ENCODE measurements around the gene NISCH.

The NISCH gene

DNA sequence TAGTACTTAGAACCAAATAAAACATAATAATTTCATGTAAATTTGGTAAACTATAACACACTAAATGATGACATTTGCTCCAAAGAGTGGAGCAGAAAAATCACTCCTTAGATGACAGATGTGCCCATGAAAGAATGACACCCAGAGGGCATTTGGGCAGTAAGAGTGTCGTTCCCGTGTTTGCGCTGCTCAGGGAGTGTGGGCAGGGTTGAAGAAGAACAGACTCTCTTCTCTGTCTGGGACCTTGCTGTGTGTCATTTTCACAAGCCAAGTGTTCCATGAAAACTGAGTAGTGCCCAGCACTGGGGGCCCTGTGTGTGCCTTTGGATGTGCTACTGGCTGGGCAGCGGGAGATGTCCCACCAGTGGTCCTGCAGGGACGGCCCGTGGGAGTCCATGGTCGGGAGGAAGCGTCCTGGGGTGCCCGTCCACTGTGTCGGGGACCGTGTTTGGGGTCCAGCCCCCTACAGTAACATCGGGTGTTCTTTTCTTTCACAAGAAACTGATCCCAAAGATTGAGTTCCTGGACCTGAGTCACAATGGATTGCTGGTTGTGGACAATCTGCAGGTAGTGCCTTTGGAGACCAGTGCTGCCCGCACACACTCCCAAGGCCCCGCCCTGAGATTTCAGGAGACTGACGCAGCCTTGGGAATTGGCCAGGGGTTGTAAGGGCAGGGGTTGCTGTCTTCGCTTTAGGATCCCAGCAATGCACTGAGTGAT, 21.8 kb downstream of the NISCH start:
- no peak for DNase-seq (ENCODE audit: extremely low read depth, low read depth)
- TF ChIP-seq, protein P1, sequence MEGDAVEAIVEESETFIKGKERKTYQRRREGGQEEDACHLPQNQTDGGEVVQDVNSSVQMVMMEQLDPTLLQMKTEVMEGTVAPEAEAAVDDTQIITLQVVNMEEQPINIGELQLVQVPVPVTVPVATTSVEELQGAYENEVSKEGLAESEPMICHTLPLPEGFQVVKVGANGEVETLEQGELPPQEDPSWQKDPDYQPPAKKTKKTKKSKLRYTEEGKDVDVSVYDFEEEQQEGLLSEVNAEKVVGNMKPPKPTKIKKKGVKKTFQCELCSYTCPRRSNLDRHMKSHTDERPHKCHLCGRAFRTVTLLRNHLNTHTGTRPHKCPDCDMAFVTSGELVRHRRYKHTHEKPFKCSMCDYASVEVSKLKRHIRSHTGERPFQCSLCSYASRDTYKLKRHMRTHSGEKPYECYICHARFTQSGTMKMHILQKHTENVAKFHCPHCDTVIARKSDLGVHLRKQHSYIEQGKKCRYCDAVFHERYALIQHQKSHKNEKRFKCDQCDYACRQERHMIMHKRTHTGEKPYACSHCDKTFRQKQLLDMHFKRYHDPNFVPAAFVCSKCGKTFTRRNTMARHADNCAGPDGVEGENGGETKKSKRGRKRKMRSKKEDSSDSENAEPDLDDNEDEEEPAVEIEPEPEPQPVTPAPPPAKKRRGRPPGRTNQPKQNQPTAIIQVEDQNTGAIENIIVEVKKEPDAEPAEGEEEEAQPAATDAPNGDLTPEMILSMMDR (IDR thresholded peaks at IDR 0.05; ENCODE audit: low read depth, low read length): no peak

DNA sequence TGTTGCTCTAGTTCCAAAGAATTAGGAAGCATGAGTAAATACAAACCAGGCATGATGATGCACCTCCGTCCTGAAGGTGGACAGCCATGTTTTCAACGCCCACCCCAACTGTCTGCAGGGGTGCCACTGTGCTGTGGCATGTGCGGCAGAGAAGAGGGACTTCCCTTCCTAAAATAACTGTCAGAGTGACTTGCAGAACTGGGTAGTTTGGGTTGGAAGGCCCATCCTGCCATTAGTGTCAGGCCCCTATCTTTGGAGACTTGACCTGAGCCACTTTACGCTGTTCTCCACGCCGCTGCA, 22.3 kb downstream of the NISCH start:
- no peak for DNase-seq (ENCODE audit: extremely low read depth, low read depth)
- TF ChIP-seq, protein P1 (IDR thresholded peaks at IDR 0.05; ENCODE audit: low read depth, low read length): no peak

DNA sequence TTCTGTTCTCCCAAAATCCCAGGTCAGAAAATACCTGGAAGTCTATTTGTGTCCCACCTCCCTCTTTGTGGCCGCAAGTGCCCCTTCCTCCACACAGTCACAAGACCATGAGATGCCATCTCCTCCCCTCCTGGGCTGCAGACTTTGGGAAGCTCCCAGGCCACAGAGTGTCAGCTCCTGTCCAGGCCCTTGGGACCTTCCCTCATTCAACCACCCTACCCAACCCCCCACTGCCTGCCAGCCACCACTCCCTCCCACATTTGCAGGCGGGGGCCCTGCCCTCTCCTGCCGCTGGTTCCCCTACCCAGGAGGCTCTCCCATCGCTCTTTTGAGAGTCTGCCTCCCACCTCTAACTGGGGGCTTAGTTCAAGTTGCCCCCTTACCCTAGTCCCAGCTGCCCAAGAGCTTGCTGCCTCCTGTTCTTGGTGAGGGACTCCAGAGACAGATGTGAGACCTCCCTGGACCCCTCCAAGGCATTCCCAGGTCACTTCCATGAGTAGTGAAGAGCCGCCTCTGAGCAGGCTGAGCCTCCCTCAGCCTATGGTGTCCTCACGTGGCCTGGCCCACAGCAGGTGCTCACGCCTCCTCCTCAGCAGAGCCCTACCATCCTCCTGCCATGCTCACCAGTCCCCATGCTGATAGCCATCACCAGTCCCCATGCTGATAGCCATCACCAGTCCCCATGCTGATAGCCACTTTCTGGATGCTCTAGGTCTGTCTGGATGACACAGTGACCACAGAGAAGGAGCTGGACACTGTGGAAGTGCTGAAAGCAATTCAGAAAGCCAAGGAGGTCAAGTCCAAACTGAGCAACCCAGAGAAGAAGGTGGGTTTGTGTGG, 23.9 kb downstream of the NISCH start:
- DNase-seq (ENCODE audit: extremely low read depth, low read depth): no peak
- TF ChIP-seq, protein P1 (IDR thresholded peaks at IDR 0.05; ENCODE audit: low read depth, low read length): no peak

DNA sequence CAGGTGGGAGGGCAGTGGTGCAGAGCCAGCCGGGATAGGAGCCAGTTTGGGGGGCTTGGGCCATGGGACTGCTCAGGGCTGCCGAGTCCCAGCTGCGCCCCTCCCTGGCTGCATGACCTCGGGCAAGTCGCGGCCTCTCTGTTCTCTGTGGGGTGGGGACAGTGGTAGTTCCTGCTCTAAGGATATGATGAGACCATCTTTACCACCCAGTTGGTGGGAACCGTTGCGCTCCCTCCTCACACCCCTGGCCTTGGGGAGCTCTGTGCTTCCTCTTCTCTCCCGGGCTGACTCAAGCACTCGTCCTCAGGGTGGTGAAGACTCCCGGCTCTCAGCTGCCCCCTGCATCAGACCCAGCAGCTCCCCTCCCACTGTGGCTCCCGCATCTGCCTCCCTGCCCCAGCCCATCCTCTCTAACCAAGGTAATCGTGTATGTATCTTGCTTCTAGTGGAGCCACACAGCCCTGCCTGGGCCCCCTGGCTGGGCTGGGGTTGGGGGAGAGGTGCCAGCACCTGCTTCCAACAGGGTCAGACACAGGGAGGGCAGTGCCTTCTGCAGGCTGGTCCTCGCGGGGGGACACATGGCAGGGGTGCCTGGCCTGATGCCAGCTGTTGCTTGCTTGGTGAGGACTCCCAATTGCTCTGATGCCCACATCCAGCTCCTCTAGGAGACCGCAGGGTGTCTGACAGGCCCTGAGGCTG, 24.6 kb downstream of the NISCH start:
- TF ChIP-seq, protein P1 (IDR thresholded peaks at IDR 0.05; ENCODE audit: low read depth, low read length): no peak

DNA sequence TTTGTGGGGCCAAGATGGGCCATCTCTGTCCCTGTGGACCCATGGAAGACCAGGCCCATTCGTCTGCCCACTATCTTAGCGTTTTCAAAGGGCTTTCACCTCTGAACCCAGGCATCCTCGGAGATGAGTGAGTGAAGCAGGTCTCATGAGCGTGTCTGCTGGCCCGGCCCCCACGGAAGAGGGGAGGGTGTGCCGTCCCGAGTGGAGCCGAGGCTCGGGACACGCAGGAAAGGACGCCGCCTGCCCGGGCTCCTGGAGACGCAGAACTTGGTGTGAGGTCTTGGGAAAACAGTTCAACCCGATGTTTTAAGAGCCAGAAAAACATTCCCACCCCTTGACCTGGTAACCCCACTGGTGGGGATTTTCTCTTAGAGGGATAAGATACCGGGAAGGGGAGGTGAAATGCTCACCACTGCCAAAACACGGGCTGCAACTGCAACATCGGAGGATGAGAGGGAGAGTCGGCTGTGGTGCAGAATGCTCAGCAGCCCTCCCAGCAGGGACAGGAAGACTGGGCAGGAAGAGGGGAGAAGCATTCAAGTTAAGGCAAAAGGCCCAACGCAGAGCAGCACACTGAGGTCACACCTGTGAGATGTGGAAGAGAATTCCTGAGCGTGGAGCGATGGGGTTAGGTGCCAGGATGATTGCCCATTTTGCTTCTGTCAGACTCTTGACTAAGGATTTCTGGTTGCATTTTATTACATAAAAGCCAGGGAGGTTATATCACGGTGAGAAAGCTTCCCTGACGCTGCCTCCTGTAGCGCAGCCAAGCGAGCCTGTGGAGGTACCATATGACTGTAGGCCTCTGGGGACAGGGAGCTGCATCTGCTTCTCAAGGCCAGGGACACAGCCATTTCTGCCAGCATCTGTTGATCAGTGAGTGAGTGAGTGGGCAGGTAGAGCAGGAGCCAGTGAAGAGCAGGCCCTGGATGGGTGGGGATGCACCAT, 25.6 kb downstream of the NISCH start:
- no peak for DNase-seq (ENCODE audit: extremely low read depth, low read depth)
- TF ChIP-seq, protein P1 (IDR thresholded peaks at IDR 0.05; ENCODE audit: low read depth, low read length): no peak

More for the DNA sequence above, 24.6 kb downstream of the NISCH start:
- DNase-seq (ENCODE audit: extremely low read depth, low read depth): no peak

DNA sequence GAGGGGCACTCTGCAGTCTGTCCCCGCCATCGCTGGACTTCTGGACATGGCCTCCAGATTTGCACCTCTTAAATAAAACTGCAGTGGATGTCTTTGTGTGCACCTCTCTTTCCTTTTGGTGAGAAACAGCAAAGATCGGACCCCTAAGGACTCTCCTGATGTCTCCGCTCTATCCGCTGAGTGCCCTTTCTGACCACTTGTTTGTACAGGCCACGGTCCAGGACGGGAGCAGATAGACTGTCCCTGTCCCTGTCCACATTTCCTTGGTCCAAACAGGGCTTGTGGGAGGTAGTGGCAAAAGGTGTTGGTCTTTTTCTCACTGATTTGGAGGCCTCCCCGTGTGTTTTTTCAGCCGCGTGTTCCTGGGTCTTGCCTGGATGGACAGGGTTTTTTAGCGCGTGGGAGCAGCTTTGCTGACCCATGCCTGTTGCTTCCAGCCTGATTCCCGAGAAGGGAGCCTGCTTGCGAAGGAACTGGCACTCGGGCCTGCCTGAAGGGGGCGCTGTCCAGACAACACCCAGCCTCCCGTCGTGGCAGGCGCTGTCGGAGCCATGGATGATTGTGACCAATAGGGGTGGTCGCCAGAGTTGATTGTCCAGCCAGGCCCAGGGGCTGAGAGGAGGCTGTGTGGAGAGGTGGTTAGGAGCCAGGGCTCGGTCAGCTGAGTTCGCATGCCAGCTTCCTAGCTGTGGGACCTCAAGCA, 26.6 kb downstream of the NISCH start:
- no peak for DNase-seq (ENCODE audit: extremely low read depth, low read depth)
- TF ChIP-seq, protein P1 (IDR thresholded peaks at IDR 0.05; ENCODE audit: low read depth, low read length): peak; percentile 40

All from AG09319 (cell line).